Measurements from ENCODE around the gene FHL1.

DNA sequence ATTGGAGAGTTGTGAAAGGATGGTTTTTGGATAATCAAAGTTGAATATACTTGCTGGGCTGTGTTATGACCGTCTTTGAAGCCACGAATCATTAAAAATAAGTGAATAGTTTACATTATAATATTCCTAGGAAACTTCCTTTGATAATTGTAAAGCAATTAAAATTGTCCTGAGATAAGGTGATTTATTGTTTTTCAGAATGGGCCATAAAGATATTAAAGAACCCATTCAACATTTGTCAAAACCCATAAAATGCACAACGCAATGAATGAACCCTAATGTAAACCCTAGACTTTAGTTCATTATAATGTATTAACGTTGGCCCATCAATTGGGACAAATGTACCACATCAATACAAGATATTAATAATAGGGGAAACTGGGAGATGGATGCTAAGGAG lies 11.4 kb downstream of the FHL1 start:
- TF ChIP-seq, protein P1, sequence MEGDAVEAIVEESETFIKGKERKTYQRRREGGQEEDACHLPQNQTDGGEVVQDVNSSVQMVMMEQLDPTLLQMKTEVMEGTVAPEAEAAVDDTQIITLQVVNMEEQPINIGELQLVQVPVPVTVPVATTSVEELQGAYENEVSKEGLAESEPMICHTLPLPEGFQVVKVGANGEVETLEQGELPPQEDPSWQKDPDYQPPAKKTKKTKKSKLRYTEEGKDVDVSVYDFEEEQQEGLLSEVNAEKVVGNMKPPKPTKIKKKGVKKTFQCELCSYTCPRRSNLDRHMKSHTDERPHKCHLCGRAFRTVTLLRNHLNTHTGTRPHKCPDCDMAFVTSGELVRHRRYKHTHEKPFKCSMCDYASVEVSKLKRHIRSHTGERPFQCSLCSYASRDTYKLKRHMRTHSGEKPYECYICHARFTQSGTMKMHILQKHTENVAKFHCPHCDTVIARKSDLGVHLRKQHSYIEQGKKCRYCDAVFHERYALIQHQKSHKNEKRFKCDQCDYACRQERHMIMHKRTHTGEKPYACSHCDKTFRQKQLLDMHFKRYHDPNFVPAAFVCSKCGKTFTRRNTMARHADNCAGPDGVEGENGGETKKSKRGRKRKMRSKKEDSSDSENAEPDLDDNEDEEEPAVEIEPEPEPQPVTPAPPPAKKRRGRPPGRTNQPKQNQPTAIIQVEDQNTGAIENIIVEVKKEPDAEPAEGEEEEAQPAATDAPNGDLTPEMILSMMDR (IDR thresholded peaks at IDR 0.05; ENCODE audit: borderline replicate concordance, extremely low read depth, low read length, poor library complexity, severe bottlenecking): no peak
- no peak for TF ChIP-seq EZH2 (IDR thresholded peaks at IDR 0.05; ENCODE audit: borderline replicate concordance, low read depth, low read length, severe bottlenecking)
